LNCAP (cell line): ENCODE measurements around the gene CPEB3.

Experiments used
- CTCF ChIP-seq: fragments of 450-650 bp; IDR thresholded peaks from 2 replicates; pipeline ENCODE4 v1.5.1; 2017; ENCODE audit warnings: mild to moderate bottlenecking

CPEB3 gene

GRCh38 chr10:92094960-92095359 lies 195.9 kb downstream of the CPEB3 start:
- no peak for TF ChIP-seq CTCF

GRCh38 chr10:92091965-92092364 lies 198.9 kb downstream of the CPEB3 start:
- TF ChIP-seq CTCF = no peak

DNA sequence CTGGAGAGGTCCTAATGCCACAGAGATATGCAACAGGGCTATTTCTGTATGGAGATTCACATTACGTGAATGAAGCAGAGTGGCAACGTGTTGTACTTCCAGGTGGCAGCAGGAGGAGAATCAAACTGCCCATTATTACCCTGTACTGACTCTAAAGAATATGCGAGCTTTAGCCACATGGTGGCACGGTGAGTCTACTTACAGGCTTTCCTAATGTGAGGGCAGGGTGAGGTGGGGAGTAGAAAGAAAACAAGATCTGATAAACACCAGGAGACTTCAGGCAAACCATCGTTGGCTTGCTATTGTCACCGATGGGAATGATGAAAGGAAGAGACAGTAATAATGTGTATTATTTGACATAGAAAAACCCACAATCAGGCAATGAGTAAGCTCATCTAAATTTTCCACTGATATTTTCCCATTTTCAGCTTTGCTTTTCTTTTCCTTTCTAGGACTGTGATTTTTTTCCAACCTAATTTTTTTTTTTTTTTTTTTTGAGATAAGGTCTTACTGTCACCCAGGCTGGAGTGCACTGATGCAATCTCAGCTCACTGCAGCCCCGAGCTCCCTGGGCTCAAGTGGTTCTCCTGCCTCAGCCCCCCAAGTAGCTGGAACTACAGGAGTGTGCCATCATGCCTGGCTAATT lies 203.0 kb downstream of the CPEB3 start:
- peak; percentile 88 for TF ChIP-seq CTCF

DNA sequence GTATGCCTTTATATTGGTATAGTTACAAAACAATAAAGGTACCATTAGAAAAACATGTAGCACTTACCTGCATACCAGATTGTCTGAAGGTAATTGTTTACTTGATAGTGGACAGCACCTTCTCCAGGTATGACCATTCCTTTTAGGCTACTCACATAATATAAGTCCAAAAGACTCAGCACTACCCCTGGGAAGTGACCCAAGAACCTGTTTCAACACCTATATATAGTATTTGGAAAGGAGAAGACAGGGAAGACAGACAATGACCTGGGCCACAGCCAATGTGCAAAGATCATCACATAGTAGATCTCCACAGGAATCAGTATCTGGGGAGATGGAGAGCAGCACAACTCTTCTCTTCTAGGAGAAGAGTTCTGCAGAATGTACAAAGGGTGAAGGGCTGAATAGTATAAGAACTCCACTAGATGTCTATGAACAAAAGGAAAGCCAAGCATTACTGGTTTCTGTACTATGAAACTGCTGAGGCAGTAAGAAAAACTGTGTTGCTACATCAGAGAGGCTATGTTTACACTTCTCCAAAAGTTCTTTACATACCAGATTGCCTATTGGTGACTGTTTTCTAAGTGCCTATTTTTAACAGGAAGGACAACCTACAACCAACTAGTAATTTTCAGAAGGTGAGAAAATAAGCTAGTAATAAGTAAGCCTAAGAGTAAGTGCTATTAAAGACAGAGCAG lies 208.1 kb downstream of the CPEB3 start:
- TF ChIP-seq CTCF = no peak

DNA sequence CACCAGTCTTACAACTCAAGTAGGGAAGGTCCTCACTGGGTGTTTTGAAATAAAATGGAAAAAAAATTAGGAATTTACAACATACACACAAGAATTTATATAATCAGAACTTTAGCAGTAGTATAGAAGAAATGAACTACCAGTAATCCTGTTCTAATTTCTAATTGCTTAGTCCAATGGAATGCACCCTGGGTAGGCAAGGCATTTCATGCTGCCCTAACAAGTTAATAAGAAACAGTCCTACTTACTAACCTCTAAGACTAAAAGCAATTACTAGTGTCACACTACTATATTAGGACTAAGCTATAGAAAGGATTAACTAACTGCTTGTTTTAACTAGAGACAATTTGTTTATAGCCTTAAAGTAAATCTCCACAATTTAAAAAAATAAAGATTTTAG lies 209.2 kb downstream of the CPEB3 start:
- TF ChIP-seq CTCF = no peak

DNA sequence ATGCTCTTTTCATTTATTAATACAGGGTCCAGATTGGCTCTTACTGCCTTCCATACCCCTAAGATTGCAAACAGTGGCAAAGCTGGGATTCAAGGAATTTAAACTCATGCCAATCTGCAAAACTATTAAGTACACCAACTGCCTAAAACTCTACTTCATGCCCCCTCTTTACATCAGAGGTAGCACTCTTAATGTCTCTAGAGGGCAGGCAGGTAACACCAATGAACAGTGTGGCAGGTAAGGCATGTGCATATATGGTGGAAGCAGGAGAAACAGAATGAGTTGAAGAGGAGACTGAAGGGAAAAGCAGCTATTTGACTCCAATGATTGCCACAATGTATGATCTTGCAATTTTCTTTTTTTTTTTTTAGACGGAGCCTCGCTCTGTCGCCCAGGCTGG lies 210.6 kb downstream of the CPEB3 start:
- no peak; the same call in 1 of the 2 replicates for TF ChIP-seq CTCF

GRCh38 chr10:92079003-92079402 lies 211.9 kb downstream of the CPEB3 start:
- no peak for TF ChIP-seq CTCF
